Ishikawa (cell line): ENCODE results near the gene PPP1R16B.

Experiments used
- CEBPB ChIP-seq: IDR thresholded peaks from 2 replicates; pipeline ENCODE4 v1.6.1; 2012
- CREB1 ChIP-seq: IDR thresholded peaks from 2 replicates; pipeline ENCODE4 v1.6.1; 2012; ENCODE audit warnings: low read depth
- EGR1 ChIP-seq: IDR thresholded peaks from 2 replicates; pipeline ENCODE4 v1.6.1; 2012
- EP300 ChIP-seq: IDR thresholded peaks from 2 replicates; pipeline ENCODE4 v1.6.1; 2012; ENCODE audit warnings: borderline replicate concordance
- FOXM1 ChIP-seq: IDR thresholded peaks from 2 replicates; pipeline ENCODE4 v1.6.1; 2012; ENCODE audit warnings: low read depth, borderline replicate concordance
- MAX ChIP-seq: IDR thresholded peaks from 2 replicates; pipeline ENCODE4 v1.6.1; 2012
- NFIC ChIP-seq: IDR thresholded peaks from 2 replicates; pipeline ENCODE4 v1.6.1; 2012
- RAD21 ChIP-seq: IDR thresholded peaks from 2 replicates; pipeline ENCODE4 v1.6.1; 2012; ENCODE audit warnings: low read depth
- REST ChIP-seq: IDR thresholded peaks from 2 replicates; pipeline ENCODE4 v1.6.1; 2012; ENCODE audit warnings: low read depth, mild to moderate bottlenecking
- TAF1 ChIP-seq: IDR thresholded peaks from 2 replicates; pipeline ENCODE4 v1.6.1; 2012; ENCODE audit warnings: low read depth, mild to moderate bottlenecking
- TCF12 ChIP-seq: IDR thresholded peaks from 2 replicates; pipeline ENCODE4 v1.6.1; 2012; ENCODE audit warnings: low read depth
- TEAD4 ChIP-seq: IDR thresholded peaks from 2 replicates; pipeline ENCODE4 v1.6.1; 2012
- USF1 ChIP-seq: IDR thresholded peaks from 2 replicates; pipeline ENCODE4 v1.6.1; 2012
- YY1 ChIP-seq: IDR thresholded peaks from 2 replicates; pipeline ENCODE4 v1.6.1; 2012; ENCODE audit warnings: low read depth
- ZBTB7A ChIP-seq: IDR thresholded peaks from 2 replicates; pipeline ENCODE4 v1.6.1; 2012; ENCODE audit warnings: low read depth

PPP1R16B gene

GRCh38 chr20:38811769-38812168 is 6.3 kb downstream of the PPP1R16B start:
- TF ChIP-seq FOXM1 (no peak), TEAD4 (no peak), RAD21 (no peak), CREB1 (no peak), TAF1 (no peak), CEBPB (no peak), EP300 (no peak), TCF12 (no peak), USF1 (no peak), ZBTB7A (no peak), YY1 (no peak), REST (no peak), NFIC (no peak), EGR1 (no peak)

- TF ChIP-seq NFIC (no peak), TAF1 (no peak), RAD21 (no peak), REST (no peak), CREB1 (no peak), EP300 (no peak), CEBPB (no peak), YY1 (no peak), MAX (no peak), EGR1 (no peak), ZBTB7A (no peak), FOXM1 (no peak)
These were observed 6.7 kb downstream of the PPP1R16B start for GRCh38 chr20:38812182-38812581.

GRCh38 chr20:38812709-38813573 is 7.4 kb downstream of the PPP1R16B start:
- TF ChIP-seq TAF1 (no peak), MAX (no peak), USF1 (no peak), RAD21 (no peak), REST (no peak), ZBTB7A (no peak), NFIC (no peak), YY1 (no peak), EP300 (no peak), CEBPB (no peak), TCF12 (no peak), EGR1 (no peak), CREB1 (no peak), TEAD4 (no peak), FOXM1 (no peak)

- no peak for TF ChIP-seq FOXM1
- no peak for TF ChIP-seq TEAD4
- TF ChIP-seq TAF1 = no peak
- TF ChIP-seq TCF12 = no peak
- no peak for TF ChIP-seq RAD21
- TF ChIP-seq REST = no peak
- TF ChIP-seq EGR1 = no peak
These were observed 9.9 kb downstream of the PPP1R16B start for GRCh38 chr20:38815446-38815845.
